A549 (cell line): ENCODE data around the gene GBE1.

Experiments
- ATOH8 ChIP-seq: fragments of 250-450 bp; sonication (Bioruptor Pico); IDR thresholded peaks from 2 replicates; pipeline ENCODE4 v1.5.0; 2020; ENCODE audit warnings: low read depth, mild to moderate bottlenecking, moderate library complexity
- FOSB ChIP-seq: fragments of 250-450 bp; sonication (Bioruptor Pico); IDR thresholded peaks from 2 replicates; pipeline ENCODE4 v1.5.0; 2020; ENCODE audit warnings: mild to moderate bottlenecking, moderate library complexity
- ZC3H11A ChIP-seq: fragments of 450-650 bp; IDR thresholded peaks from 2 replicates; pipeline ENCODE4 v1.6.1; 2014; ENCODE audit warnings: antibody characterized with exemption, mild to moderate bottlenecking

GRCh38 chr3:81728766-81729544 lies 32.5 kb downstream of the GBE1 start:
- TF ChIP-seq FOSB (no peak), ATOH8 (no peak), ZC3H11A (no peak)
